OCI-LY1 (cell line): ENCODE measurements around the gene DEAF1.

Experiments used
- H2AFZ ChIP-seq: fragments of 200-600 bp; sonication (generic), shearing (Covaris generic); 2 replicates; pipeline ENCODE4 v1.6.0; 2014; ENCODE audit warnings: antibody characterized with exemption, mild to moderate bottlenecking, low read length
- H3F3A ChIP-seq: fragments of 200-600 bp; sonication (generic), shearing (Covaris generic); 2 replicates; pipeline ENCODE4 v1.6.0; 2014; ENCODE audit warnings: mild to moderate bottlenecking, antibody characterized with exemption, low read length, moderate library complexity; ENCODE audit not compliant: insufficient read depth
- H3K27ac ChIP-seq: fragments of 200-600 bp; sonication (generic); 2 replicates; pipeline ENCODE4 v1.5.1; 2014; ENCODE audit warnings: low read length, mixed run types, mild to moderate bottlenecking, low read depth; ENCODE audit not compliant: poor library complexity, severe bottlenecking
- H3K27me3 ChIP-seq: fragments of 200-600 bp; sonication (generic); 2 replicates; pipeline ENCODE4 v1.6.0; 2014; ENCODE audit warnings: antibody characterized with exemption, mild to moderate bottlenecking, low read length, moderate library complexity; ENCODE audit not compliant: insufficient read depth
- H3K36me3 ChIP-seq: fragments of 200-600 bp; sonication (generic); 2 replicates; pipeline ENCODE4 v1.6.1; 2014; ENCODE audit warnings: mild to moderate bottlenecking, antibody characterized with exemption, low read length, moderate library complexity, mixed read lengths; ENCODE audit not compliant: insufficient read depth
- H3K4me1 ChIP-seq: fragments of 200-600 bp; sonication (generic); 2 replicates; pipeline ENCODE4 v1.5.1; 2014; ENCODE audit warnings: mild to moderate bottlenecking, low read length, moderate library complexity; ENCODE audit not compliant: insufficient read depth, severe bottlenecking
- H3K4me2 ChIP-seq: fragments of 200-600 bp; sonication (generic), shearing (Covaris generic); 2 replicates; pipeline ENCODE4 v1.6.1; 2014; ENCODE audit warnings: low read length
- H3K4me3 ChIP-seq: fragments of 200-600 bp; sonication (generic); 2 replicates; pipeline ENCODE4 v1.5.1; 2014; ENCODE audit warnings: low read length, low read depth, mild to moderate bottlenecking, mixed read lengths; ENCODE audit not compliant: poor library complexity, severe bottlenecking
- H3K79me2 ChIP-seq: fragments of 200-600 bp; shearing (Covaris generic); 2 replicates; pipeline ENCODE4 v1.6.1; 2016; ENCODE audit warnings: mixed run types, low read length, mixed read lengths; ENCODE audit not compliant: insufficient read depth
- H3K9ac ChIP-seq: fragments of 200-600 bp; sonication (generic), shearing (Covaris generic); 2 replicates; pipeline ENCODE4 v1.6.1; 2014; ENCODE audit warnings: mild to moderate bottlenecking, low read length, mixed read lengths
- H3K9me2 ChIP-seq: fragments of 200-600 bp; sonication (generic), shearing (Covaris generic); 2 replicates; pipeline ENCODE4 v1.6.1; 2014; ENCODE audit warnings: low read depth, mild to moderate bottlenecking, low read length, mixed read lengths
- H3K9me3 ChIP-seq: fragments of 200-600 bp; shearing (Covaris generic); 2 replicates; pipeline ENCODE4 v1.6.1; 2014; ENCODE audit warnings: low read length, mixed read lengths
- H4K20me1 ChIP-seq: fragments of 200-600 bp; sonication (generic), shearing (Covaris generic); 2 replicates; pipeline ENCODE4 v1.6.0; 2016; ENCODE audit warnings: mild to moderate bottlenecking, low read length; ENCODE audit not compliant: insufficient read depth
- EZH2 ChIP-seq: fragments of 200-600 bp; sonication (generic), shearing (Covaris generic); IDR thresholded peaks from 2 replicates; pipeline ENCODE4 v1.8.0; 2017; ENCODE audit warnings: borderline replicate concordance, mixed run types, mild to moderate bottlenecking, antibody characterized with exemption, low read length, moderate library complexity, mixed read lengths
- TF ChIP-seq, protein P1 (sequence below): fragments of 200-600 bp; sonication (generic), shearing (Covaris generic); IDR thresholded peaks from 2 replicates; pipeline ENCODE4 v1.5.1; 2017; ENCODE audit warnings: mild to moderate bottlenecking, antibody characterized with exemption, low read length, moderate library complexity, mixed read lengths

DEAF1 gene

DNA sequence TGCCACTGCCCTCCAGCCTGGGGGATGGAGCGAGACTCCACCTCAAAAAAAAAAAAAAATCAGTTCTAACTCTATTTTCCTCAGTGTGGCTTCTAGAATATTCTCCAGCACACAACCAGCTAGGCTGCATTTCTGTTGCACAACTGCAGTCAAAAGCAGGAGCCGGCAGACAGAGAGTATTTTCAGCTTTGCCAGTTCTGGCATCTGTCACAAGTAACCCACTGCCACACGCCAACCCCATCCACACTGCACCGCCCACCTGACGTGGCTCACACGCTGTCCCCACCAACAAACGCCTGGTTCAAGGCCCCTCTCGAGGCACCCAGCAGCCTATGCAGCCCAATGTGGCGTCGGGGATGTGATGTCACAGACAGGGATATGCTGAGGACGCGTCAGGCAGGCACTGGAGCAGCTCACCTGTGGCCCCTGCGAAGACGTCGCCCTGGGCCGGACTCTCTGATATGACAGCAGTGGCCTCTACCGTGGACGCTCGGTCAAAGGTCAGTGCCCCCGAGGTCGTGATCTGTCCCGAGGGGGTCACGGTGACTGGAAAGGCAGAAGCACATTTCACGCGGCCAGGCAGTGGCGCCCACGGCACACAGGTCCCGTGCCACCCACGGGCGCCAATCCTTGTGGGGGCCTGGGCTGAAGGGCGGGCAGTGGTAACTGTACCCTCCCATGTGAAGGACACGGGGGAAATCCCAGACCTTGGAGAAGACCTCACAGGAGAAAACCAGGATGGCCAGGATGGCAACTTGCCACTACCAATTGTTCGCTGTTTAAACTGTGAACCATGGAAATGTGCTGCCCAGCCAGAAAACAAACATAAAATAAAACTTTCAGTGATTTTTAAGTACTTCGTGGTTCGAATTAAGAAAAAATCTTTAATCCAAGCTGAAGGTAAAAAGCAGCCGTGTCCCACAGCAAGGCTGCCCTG, 15.5 kb downstream of the DEAF1 start:
- TF ChIP-seq, protein P1, sequence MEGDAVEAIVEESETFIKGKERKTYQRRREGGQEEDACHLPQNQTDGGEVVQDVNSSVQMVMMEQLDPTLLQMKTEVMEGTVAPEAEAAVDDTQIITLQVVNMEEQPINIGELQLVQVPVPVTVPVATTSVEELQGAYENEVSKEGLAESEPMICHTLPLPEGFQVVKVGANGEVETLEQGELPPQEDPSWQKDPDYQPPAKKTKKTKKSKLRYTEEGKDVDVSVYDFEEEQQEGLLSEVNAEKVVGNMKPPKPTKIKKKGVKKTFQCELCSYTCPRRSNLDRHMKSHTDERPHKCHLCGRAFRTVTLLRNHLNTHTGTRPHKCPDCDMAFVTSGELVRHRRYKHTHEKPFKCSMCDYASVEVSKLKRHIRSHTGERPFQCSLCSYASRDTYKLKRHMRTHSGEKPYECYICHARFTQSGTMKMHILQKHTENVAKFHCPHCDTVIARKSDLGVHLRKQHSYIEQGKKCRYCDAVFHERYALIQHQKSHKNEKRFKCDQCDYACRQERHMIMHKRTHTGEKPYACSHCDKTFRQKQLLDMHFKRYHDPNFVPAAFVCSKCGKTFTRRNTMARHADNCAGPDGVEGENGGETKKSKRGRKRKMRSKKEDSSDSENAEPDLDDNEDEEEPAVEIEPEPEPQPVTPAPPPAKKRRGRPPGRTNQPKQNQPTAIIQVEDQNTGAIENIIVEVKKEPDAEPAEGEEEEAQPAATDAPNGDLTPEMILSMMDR = no peak
- TF ChIP-seq EZH2 = no peak
- Histone ChIP-seq H4K20me1 (no peaks in the 10 kb centered on the region), H3K27me3 (no peaks in the 10 kb centered on the region), H2AFZ (no peak overlapping the region), H3K9me3 (no peaks in the 10 kb centered on the region), H3K9ac (no peak overlapping the region), H3F3A (no peaks in the 10 kb centered on the region), H3K79me2 (no peaks in the 10 kb centered on the region), H3K27ac (no peak overlapping the region), H3K4me3 (no peak overlapping the region), H3K4me1 (no peaks in the 10 kb centered on the region), H3K36me3 (peaks cover 48% of the 10 kb centered on the region), H3K4me2 (no peak overlapping the region), H3K9me2 (no peaks in the 10 kb centered on the region)

DNA sequence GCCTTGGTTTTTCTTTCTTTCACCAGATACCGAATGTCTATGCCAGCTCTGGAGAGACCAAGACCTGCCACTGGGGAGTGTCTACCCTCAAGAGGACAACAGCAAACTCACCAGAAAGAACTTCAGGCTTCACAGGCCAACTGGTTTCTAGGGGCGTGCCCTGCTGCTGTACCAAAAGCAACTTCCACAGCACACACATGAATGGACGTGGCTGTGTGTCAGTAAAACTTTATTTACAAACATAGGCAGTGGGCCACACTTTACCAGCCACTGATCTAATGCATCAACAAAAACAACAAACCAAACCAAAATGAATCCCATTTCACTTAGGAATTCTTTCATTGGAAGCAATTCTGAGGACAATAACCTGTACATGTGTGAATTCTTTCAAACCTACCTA, 16.7 kb downstream of the DEAF1 start:
- peaks cover 47% of the 10 kb centered on the region for H3K36me3 ChIP-seq
- no peaks in the 10 kb centered on the region for H3F3A ChIP-seq
- H4K20me1 ChIP-seq = no peaks in the 10 kb centered on the region
- no peak overlapping the region for H3K27ac ChIP-seq
- no peaks in the 10 kb centered on the region for H3K9me2 ChIP-seq
- no peak overlapping the region for H2AFZ ChIP-seq
- H3K9me3 ChIP-seq = no peaks in the 10 kb centered on the region
- no peak overlapping the region for H3K4me3 ChIP-seq
- H3K4me2 ChIP-seq = no peak overlapping the region
- no peaks in the 10 kb centered on the region for H3K79me2 ChIP-seq
- H3K4me1 ChIP-seq = no peaks in the 10 kb centered on the region
- no peaks in the 10 kb centered on the region for H3K27me3 ChIP-seq
- TF ChIP-seq EZH2 = no peak
- TF ChIP-seq, protein P1 = no peak
- no peak overlapping the region for H3K9ac ChIP-seq

DNA sequence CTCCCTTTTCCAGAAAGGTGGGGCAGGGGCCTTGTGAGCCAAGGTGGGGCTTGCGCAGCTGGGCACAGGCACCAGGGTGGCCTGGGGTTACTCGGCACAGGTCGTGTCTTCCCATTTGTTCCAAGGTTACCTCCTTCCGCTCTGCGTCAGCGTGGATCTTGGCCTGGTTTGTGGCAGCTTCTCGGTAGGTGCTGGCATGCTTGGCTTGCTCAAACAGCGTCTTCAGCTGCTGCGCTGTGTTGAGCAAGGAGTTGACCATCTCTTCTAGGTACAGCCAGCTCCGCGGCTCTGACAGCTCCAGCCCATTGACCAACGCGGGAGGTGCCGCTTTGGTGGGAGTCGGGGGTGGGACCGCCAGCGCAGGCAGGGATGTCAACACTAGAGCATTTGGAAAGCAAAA, 20.6 kb downstream of the DEAF1 start:
- H3K4me1 ChIP-seq = no peaks in the 10 kb centered on the region
- H3K27ac ChIP-seq = no peak overlapping the region
- no peaks in the 10 kb centered on the region for H3K79me2 ChIP-seq
- H3K4me3 ChIP-seq = no peak overlapping the region
- H3K4me2 ChIP-seq = no peak overlapping the region
- H3K9me3 ChIP-seq = no peaks in the 10 kb centered on the region
- no peaks in the 10 kb centered on the region for H3K27me3 ChIP-seq
- peaks cover 42% of the 10 kb centered on the region for H3K36me3 ChIP-seq
- no peaks in the 10 kb centered on the region for H4K20me1 ChIP-seq
- H2AFZ ChIP-seq = no peak overlapping the region
- H3K9me2 ChIP-seq = no peaks in the 10 kb centered on the region
- no peaks in the 10 kb centered on the region for H3F3A ChIP-seq
- TF ChIP-seq EZH2 = no peak
- TF ChIP-seq, protein P1 = no peak
- H3K9ac ChIP-seq = no peak overlapping the region
